Right atrium auricular region (tissue), 2 donors: ENCODE data around the gene CPSF4. TPM values are rescaled to one million over a fixed set of nuclear protein-coding genes. Genes with fewer than 3 reads are reported as not detected.

Experiments
- DNase-seq: peaks from one replicate; pipeline ENCODE4 v3.0.0-alpha.2; 2019; ENCODE audit warnings: low spot score
- H3K27ac ChIP-seq, 2 donors: fragments of 200-600 bp; sonication (generic); 1 replicate in 1 of 2; 2 replicates in 1 of 2; pipeline ENCODE4 v1.5.1; 2016 to 2019
- H3K27me3 ChIP-seq, 2 donors: fragments of 200-600 bp; sonication (generic); one replicate each; pipeline versions ENCODE4 v1.5.1 to v1.6.0; 2017 to 2019
- H3K36me3 ChIP-seq: fragments of 200-600 bp; sonication (generic); one replicate; pipeline ENCODE4 v1.5.1; 2016
- H3K4me1 ChIP-seq, 2 donors: fragments of 200-600 bp; sonication (generic); one replicate each; pipeline versions ENCODE4 v1.5.1 to v1.6.0; 2017 to 2019
- H3K4me3 ChIP-seq, 2 donors: fragments of 200-600 bp; sonication (generic); 1 replicate in 1 of 2; 2 replicates in 1 of 2; pipeline ENCODE4 v1.5.1; 2017 to 2019; ENCODE audit warnings: mild to moderate bottlenecking in 1 of 2, moderate library complexity in 1 of 2
- H3K9me3 ChIP-seq, 2 donors: fragments of 200-600 bp; sonication (generic); one replicate each; pipeline ENCODE4 v1.5.1; 2019
- CTCF ChIP-seq, 2 donors: fragments of 200-600 bp; sonication (generic); IDR thresholded peaks; one replicate each; pipeline ENCODE4 v1.5.1; 2019; ENCODE audit warnings: antibody characterized with exemption in 2 of 2
- total RNA-seq, 2 donors: library from RNA; depleted of rRNA; stranded (reverse); fragments of >200 nt; gene quantifications; one replicate each; pipeline ENCODE4 v1.1.0, GENCODE V29; 2016

The CPSF4 gene
- total RNA-seq, 2 donors from 2014 or later = 12.4 to 18.8 TPM

- Histone ChIP-seq H3K27ac (no peak overlapping the region), H3K27me3 (no peaks in the 10 kb centered on the region), H3K4me1 (peaks cover 0 to 29% of the 10 kb centered on the region in 2 donors), H3K36me3 (peaks cover 36% of the 10 kb centered on the region), H3K9me3 (no peaks in the 10 kb centered on the region), H3K4me3 (no peak overlapping the region)
- DNase-seq = no peak
- no peak for TF ChIP-seq CTCF (IDR thresholded peaks at IDR 0.05)
These were observed 33.8 kb upstream of the CPSF4 start for GRCh38 chr7:99404977-99405320.

- Histone ChIP-seq H3K4me3 (no peak overlapping the region), H3K27ac (no peak overlapping the region), H3K36me3 (peaks cover 32% of the 10 kb centered on the region), H3K9me3 (no peaks in the 10 kb centered on the region), H3K4me1 (peaks cover 0 to 36% of the 10 kb centered on the region in 2 donors), H3K27me3 (no peaks in the 10 kb centered on the region)
- TF ChIP-seq CTCF (IDR thresholded peaks at IDR 0.05) = no peak
- DNase-seq = no peak
These were observed 32.2 kb upstream of the CPSF4 start for GRCh38 chr7:99406557-99406956.

GRCh38 chr7:99407872-99408378 is 30.8 kb upstream of the CPSF4 start:
- TF ChIP-seq CTCF (IDR thresholded peaks at IDR 0.05) = no peak
- Histone ChIP-seq H3K36me3 (peaks cover 34% of the 10 kb centered on the region), H3K4me1 (peaks cover 0 to 36% of the 10 kb centered on the region in 2 donors), H3K27me3 (no peaks in the 10 kb centered on the region), H3K4me3 (peak overlapping the region; percentile 96 to 97), H3K9me3 (no peaks in the 10 kb centered on the region), H3K27ac (peak overlapping the region; percentile 95 to 97)
- DNase-seq = peak; percentile 85

GRCh38 chr7:99408379-99409191 is 30.2 kb upstream of the CPSF4 start, which contains the start of the genes BUD31 and PDAP1:
TSS of gene BUD31 (plus strand) at chr7:99408969. CDS start at chr7:99411093, 2,124 bp downstream.
TSS of gene PDAP1 (minus strand) at chr7:99408597. CDS start at chr7:99408548, 49 bp downstream.
- peak; percentile 96 for DNase-seq
- H3K9me3 ChIP-seq = no peaks in the 10 kb centered on the region
- peak within 1 kb of the TSS; percentile 96 to 97 for H3K4me3 ChIP-seq
- peak within 1 kb of the TSS; percentile 95 to 97 for H3K27ac ChIP-seq
- peaks cover 34% of the 10 kb centered on the region for H3K36me3 ChIP-seq
- H3K4me1 ChIP-seq = peaks cover 0 to 36% of the 10 kb centered on the region in 2 donors
- no peak for TF ChIP-seq CTCF (IDR thresholded peaks at IDR 0.05)
- H3K27me3 ChIP-seq = no peaks in the 10 kb centered on the region

- no peak for DNase-seq
- no peak for TF ChIP-seq CTCF (IDR thresholded peaks at IDR 0.05)
- H3K9me3 ChIP-seq = no peaks in the 10 kb centered on the region
- H3K4me3 ChIP-seq = peak overlapping the region; percentile 96 to 97
- peaks cover 35% of the 10 kb centered on the region for H3K36me3 ChIP-seq
- no peaks in the 10 kb centered on the region for H3K27me3 ChIP-seq
- peaks cover 0 to 36% of the 10 kb centered on the region in 2 donors for H3K4me1 ChIP-seq
- H3K27ac ChIP-seq = peak overlapping the region; percentile 95 to 97
These were observed 29.6 kb upstream of the CPSF4 start for GRCh38 chr7:99409192-99409572.
